Loucy (cell line): ENCODE results near the gene FAM174A.

Source experiments
- H2AFZ ChIP-seq: fragments of 200-600 bp; sonication (generic); 2 replicates; pipeline ENCODE4 v1.6.0; 2016; ENCODE audit warnings: antibody characterized with exemption, mild to moderate bottlenecking, low read length, moderate library complexity
- H3F3A ChIP-seq: fragments of 200-600 bp; 2 replicates; pipeline ENCODE4 v1.6.0; 2016; ENCODE audit warnings: antibody characterized with exemption, low read depth, mild to moderate bottlenecking
- H3K27me3 ChIP-seq: fragments of 200-600 bp; sonication (generic); 2 replicates; pipeline ENCODE4 v1.6.1; 2014; ENCODE audit warnings: low read length, mild to moderate bottlenecking; ENCODE audit not compliant: insufficient read depth, poor library complexity, severe bottlenecking
- H3K36me3 ChIP-seq: fragments of 200-600 bp; sonication (generic); 2 replicates; pipeline ENCODE4 v1.6.1; 2016; ENCODE audit warnings: low read length; ENCODE audit not compliant: insufficient read depth
- H3K4me1 ChIP-seq: fragments of 200-600 bp; sonication (generic); 2 replicates; pipeline ENCODE4 v1.5.1; 2014; ENCODE audit warnings: low read length, mild to moderate bottlenecking; ENCODE audit not compliant: insufficient read depth, poor library complexity, severe bottlenecking
- H3K4me2 ChIP-seq: fragments of 200-600 bp; sonication (generic); 2 replicates; pipeline ENCODE4 v1.6.0; 2014; ENCODE audit warnings: antibody characterized with exemption, low read length, low read depth, mild to moderate bottlenecking; ENCODE audit not compliant: poor library complexity, severe bottlenecking
- H3K4me3 ChIP-seq: fragments of 200-600 bp; sonication (generic); 2 replicates; pipeline ENCODE4 v1.5.1; 2014; ENCODE audit warnings: low read length, mild to moderate bottlenecking, mixed read lengths; ENCODE audit not compliant: poor library complexity, severe bottlenecking
- H3K79me2 ChIP-seq: fragments of 200-600 bp; sonication (generic); 2 replicates; pipeline ENCODE4 v1.6.1; 2014; ENCODE audit warnings: low read length; ENCODE audit not compliant: insufficient read depth
- H3K9ac ChIP-seq: fragments of 200-600 bp; sonication (generic); 2 replicates; pipeline ENCODE4 v1.6.0; 2014; ENCODE audit warnings: mild to moderate bottlenecking, low read depth, low read length, moderate library complexity; ENCODE audit not compliant: poor library complexity, severe bottlenecking
- H3K9me2 ChIP-seq: fragments of 200-600 bp; sonication (generic); replicated peaks from 2 replicates; pipeline ENCODE4 v1.6.1; 2016; ENCODE audit warnings: low read depth, low read length, mixed read lengths
- H3K9me3 ChIP-seq: fragments of 200-600 bp; sonication (generic); 2 replicates; pipeline ENCODE4 v1.6.1; 2014; ENCODE audit warnings: mild to moderate bottlenecking, antibody characterized with exemption, low read length, low read depth; ENCODE audit not compliant: insufficient read depth
- H4K20me1 ChIP-seq: fragments of 200-600 bp; sonication (generic); 2 replicates; pipeline ENCODE4 v1.6.0; 2014; ENCODE audit warnings: antibody characterized with exemption, low read length, mild to moderate bottlenecking; ENCODE audit not compliant: insufficient read depth, poor library complexity, severe bottlenecking
- CTCF ChIP-seq: fragments of 200-600 bp; sonication (generic); conservative IDR thresholded peaks from 2 replicates; pipeline ENCODE4 v1.5.1; 2014; ENCODE audit warnings: mild to moderate bottlenecking, antibody characterized with exemption, low read length
- EZH2phosphoT487 ChIP-seq: fragments of 200-600 bp; IDR thresholded peaks from 2 replicates; pipeline ENCODE4 v1.6.1; 2018; ENCODE audit warnings: antibody characterized with exemption, mild to moderate bottlenecking, moderate library complexity, borderline replicate concordance

FAM174A gene

GRCh38 chr5:100520348-100520747 is 14.8 kb upstream of the FAM174A start:
- TF ChIP-seq CTCF (peak; percentile 26; the same call in 1 of the 2 replicates), EZH2phosphoT487 (no peak)
- Histone ChIP-seq H4K20me1 (no peaks in the 10 kb centered on the region), H3K4me3 (no peak overlapping the region), H3K4me1 (no peaks in the 10 kb centered on the region), H3K27me3 (no peaks in the 10 kb centered on the region), H3K9me3 (no peaks in the 10 kb centered on the region), H3K79me2 (no peaks in the 10 kb centered on the region), H3K9me2 (no peaks in the 10 kb centered on the region), H3K4me2 (no peak overlapping the region), H3F3A (no peaks in the 10 kb centered on the region), H2AFZ (no peak overlapping the region), H3K36me3 (no peaks in the 10 kb centered on the region), H3K9ac (no peak overlapping the region)

DNA sequence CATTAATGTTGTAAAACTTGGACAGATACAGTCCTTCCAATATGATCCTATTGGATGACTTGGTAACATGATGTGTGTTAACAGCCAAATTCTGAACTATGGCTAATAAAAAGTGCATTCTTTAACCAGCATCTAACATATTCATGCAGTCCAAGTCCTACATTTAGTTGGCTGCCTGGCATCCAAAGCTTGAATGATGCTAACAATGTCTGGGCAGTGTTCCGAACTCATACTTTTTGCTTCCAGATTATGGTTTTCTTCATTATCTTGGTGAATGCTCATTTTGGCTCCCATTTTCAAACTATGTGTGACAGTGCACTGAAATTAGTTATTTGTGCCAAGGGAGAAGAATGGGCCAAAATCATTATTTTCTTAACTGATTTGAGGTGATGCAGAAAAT is 2.8 kb downstream of the FAM174A start:
- TF ChIP-seq EZH2phosphoT487: no peak
- no peak for TF ChIP-seq CTCF
- Histone ChIP-seq H3K79me2 (peaks cover 5% of the 10 kb centered on the region; the same call in 1 of the 2 replicates), H3K4me2 (peak overlapping the region; percentile 89)

DNA sequence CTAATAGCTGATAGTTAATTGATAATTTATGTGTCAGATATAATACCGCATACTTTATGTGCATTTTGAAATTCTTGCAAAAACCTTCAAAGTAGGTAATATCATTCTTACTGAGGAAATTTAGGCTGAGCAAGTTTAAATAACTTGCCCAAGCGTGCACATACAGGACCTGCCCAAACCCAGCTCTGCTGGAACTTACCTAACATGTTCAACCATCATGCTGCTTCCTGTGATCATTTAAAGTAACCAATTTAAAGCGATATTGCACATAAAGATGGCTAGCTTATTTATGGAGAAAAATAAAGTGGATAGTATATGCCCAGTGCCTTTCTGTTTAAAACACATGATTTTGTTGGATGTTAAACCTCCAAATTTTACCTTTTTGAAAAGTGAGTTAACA is 4.3 kb downstream of the FAM174A start:
- Histone ChIP-seq H3K36me3 (no peaks in the 10 kb centered on the region), H3K79me2 (peaks cover 5% of the 10 kb centered on the region; the same call in 1 of the 2 replicates), H4K20me1 (no peaks in the 10 kb centered on the region), H3K4me2 (peak overlapping the region; percentile 27), H3K4me3 (no peak overlapping the region), H3K9me3 (no peaks in the 10 kb centered on the region), H3K4me1 (peaks cover 8% of the 10 kb centered on the region), H3K9ac (no peak overlapping the region), H3K9me2 (no peaks in the 10 kb centered on the region), H3F3A (no peaks in the 10 kb centered on the region), H2AFZ (no peak overlapping the region), H3K27me3 (no peaks in the 10 kb centered on the region)
- TF ChIP-seq EZH2phosphoT487: no peak
- TF ChIP-seq CTCF: no peak

More for the DNA sequence above, 2.8 kb downstream of the FAM174A start:
- peaks cover 8% of the 10 kb centered on the region for H3K4me1 ChIP-seq
- H3K9me2 ChIP-seq: no peaks in the 10 kb centered on the region
- no peaks in the 10 kb centered on the region for H3K27me3 ChIP-seq
- H3K36me3 ChIP-seq: no peaks in the 10 kb centered on the region
- no peak overlapping the region for H3K9ac ChIP-seq
- H3F3A ChIP-seq: no peaks in the 10 kb centered on the region
- no peaks in the 10 kb centered on the region for H3K9me3 ChIP-seq
- H3K4me3 ChIP-seq: peak overlapping the region; percentile 51
- no peak overlapping the region for H2AFZ ChIP-seq
- no peaks in the 10 kb centered on the region for H4K20me1 ChIP-seq
